Epithelial cell of esophagus (primary cell): ENCODE data around the gene ARHGAP26.
A peak's percentile ranks its signal among the peaks of the same experiment; 100 is the strongest.

Source experiments
- DNase-seq: peaks from one replicate; pipeline ENCODE4 v3.0.0; 2010; ENCODE audit warnings: low read depth
- H3K4me3 ChIP-seq: 2 replicates; pipeline ENCODE4 v1.5.1; 2011; ENCODE audit warnings: mild to moderate bottlenecking, low read length, control low read depth
- CTCF ChIP-seq: IDR thresholded peaks from 2 replicates; pipeline ENCODE4 v1.5.1; 2011; ENCODE audit warnings: low read depth, mild to moderate bottlenecking, low read length, control low read depth, inconsistent platforms; ENCODE audit not compliant: insufficient read depth; ENCODE audit errors: missing control alignments

ARHGAP26 gene

GRCh38 chr5:143051244-143052058 is 281.3 kb downstream of the ARHGAP26 start:
- DNase-seq = peak; percentile 80
- H3K4me3 ChIP-seq = no peak overlapping the region
- TF ChIP-seq CTCF = no peak

DNA sequence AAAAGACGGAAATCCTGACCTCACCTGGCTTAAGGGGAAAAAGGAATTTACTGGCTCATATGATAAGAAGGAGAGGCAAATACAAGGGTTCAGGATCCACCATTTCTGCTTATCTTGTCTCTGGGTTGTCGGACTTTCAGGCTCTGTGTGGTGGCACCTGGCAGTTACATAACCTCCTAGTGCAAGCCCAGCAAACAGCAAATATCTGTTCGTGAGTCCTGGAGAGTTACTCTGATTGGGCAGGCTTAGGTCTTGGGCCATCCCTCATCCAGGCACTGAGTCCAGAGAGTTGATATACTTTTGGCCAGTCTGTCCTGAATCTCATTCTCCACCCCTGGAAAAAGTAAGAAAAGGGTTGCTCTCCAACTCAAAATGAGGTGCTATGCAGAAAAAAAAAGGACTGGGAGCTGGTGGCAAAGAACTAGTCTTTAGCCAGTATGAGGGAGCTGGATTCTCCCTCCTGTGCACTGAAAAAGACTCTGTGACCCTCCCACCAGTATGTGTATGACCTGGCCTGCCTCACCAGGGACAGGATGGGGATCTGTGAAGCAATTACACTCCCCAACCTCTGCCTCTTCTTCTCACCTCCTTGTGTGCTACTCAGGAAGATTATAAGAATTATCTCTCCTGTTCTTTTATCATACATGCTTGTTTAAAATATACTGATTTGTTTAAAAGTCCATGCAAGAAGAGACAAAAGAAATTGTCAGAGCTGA is 282.9 kb downstream of the ARHGAP26 start:
- DNase-seq = no peak
- no peak for TF ChIP-seq CTCF

DNA sequence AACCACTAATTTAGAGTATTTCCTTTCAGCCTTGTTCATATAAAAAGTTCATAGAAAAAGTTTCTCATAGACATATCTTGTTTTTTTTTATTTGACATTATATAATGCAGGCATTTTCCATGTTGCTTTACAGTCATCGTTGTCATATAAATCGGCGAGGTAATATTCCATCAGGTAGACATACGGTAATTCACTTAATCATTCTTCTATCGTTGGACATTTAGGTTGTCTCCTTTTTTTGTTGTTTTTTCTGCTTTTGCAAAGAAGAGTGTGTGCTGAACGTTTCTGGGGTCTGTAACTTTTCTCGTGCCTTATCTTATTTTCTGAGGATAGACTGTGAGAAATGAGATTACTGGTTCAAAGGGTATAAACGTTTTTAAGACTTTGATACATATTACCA is 283.6 kb downstream of the ARHGAP26 start:
- no peak for TF ChIP-seq CTCF
- no peak overlapping the region for H3K4me3 ChIP-seq
- no peak for DNase-seq

More for the DNA sequence above, 282.9 kb downstream of the ARHGAP26 start:
- H3K4me3 ChIP-seq = no peak overlapping the region

DNA sequence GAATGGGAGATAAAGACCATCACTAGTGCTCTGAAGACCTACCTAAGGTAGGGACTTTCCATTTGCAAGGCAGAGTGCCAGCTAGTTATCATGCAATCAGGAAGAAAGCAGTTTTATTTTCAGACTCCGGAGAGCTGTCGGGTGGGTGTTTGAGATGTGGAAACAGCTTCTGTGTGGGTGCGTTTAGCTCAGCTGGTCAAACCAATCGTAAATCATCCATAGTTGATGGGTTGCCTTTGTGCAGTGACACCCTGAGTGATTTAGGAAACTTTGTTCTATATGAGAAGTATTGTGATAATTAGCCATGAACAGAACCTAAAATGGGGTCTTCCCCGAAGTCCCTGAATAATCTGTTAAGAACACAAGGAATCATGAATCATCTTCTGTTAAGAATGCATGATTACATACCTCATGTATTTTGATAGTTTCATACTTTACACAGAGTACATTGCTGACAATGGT is 284.3 kb downstream of the ARHGAP26 start:
- no peak overlapping the region for H3K4me3 ChIP-seq

DNA sequence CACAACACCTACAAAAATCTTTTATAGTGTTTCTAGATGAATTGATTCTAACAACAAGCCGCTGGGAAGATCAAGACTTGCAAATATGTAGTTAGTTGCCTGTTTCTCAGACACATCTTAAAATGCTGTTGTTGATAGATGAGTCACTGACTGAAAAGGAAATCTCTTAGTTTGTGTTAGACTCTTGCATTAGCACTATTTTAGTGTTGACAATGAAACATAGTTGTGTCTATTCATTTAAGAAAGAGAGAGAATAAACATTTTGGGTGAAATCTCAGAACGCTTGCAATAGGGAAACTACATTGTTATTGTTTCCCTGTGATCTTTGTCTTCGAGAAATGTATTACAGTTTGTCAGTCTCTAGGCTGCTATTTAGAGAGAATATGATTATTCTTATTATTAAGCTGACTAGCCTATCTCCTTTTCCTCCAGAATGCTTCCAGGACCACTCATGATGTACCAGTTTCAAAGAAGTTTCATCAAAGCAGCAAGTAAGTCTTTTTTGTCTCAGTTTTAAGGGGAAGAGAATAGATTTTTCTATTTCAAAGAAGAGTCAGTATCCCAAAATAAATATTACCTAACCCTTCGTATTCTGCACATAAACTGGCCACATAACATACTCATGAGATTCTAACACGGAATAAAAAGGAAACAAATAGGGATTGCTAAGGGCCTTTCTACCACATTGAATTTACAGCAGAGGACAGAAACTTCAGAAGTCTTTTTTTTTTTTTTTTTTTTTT is 285.6 kb downstream of the ARHGAP26 start:
- peak; percentile 49 for DNase-seq
- H3K4me3 ChIP-seq = no peak overlapping the region
- no peak for TF ChIP-seq CTCF

More for the DNA sequence above, 284.3 kb downstream of the ARHGAP26 start:
- DNase-seq = no peak
- no peak for TF ChIP-seq CTCF

DNA sequence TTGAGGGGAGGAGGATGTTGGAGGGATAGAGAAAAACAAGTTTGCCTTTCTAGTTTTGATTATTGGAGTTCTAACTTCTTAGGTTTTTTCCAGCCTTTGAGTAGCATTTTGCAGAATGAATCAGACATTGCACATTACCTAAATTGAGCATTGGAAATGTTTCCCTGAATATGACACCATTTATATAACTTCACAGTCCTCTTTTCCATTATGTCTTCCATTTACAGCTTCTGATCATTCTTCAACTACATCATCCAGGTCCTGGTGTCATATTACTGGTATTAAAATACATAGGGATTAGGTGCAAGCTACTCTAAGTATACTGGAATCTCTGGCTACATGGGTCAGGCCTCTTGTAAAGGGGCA is 286.1 kb downstream of the ARHGAP26 start:
- no peak for TF ChIP-seq CTCF
- no peak for DNase-seq
- H3K4me3 ChIP-seq = no peak overlapping the region
